ENCODE measurements around the gene SYTL4.

- TF ChIP-seq, protein P1, sequence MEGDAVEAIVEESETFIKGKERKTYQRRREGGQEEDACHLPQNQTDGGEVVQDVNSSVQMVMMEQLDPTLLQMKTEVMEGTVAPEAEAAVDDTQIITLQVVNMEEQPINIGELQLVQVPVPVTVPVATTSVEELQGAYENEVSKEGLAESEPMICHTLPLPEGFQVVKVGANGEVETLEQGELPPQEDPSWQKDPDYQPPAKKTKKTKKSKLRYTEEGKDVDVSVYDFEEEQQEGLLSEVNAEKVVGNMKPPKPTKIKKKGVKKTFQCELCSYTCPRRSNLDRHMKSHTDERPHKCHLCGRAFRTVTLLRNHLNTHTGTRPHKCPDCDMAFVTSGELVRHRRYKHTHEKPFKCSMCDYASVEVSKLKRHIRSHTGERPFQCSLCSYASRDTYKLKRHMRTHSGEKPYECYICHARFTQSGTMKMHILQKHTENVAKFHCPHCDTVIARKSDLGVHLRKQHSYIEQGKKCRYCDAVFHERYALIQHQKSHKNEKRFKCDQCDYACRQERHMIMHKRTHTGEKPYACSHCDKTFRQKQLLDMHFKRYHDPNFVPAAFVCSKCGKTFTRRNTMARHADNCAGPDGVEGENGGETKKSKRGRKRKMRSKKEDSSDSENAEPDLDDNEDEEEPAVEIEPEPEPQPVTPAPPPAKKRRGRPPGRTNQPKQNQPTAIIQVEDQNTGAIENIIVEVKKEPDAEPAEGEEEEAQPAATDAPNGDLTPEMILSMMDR (IDR thresholded peaks at IDR 0.05; ENCODE audit: low read depth, low read length), result no peak
- TF ChIP-seq EZH2phosphoT487 (IDR thresholded peaks at IDR 0.05; ENCODE audit: low read depth), result no peak
Observed at GRCh38 chrX:100647095-100647494, 84.8 kb downstream of the SYTL4 start.
